Activated CD8-positive, alpha-beta T cell treated with anti-CD3 and anti-CD28 coated beads for 36 hours (primary cell): ENCODE data around the gene FOXP1. TPM values are rescaled to one million over a fixed set of nuclear protein-coding genes. Genes with fewer than 3 reads are reported as not detected.

Experiments used
- ATAC-seq: fragments of 200-7000 bp; cut with Tn5 transposase; one replicate; pipeline ENCODE4 v1.10.0; 2021; ENCODE audit warnings: mild to moderate bottlenecking, moderate library complexity
- CTCF ChIA-PET: fragments of 350-600 bp; sonication (Branson Sonifier 250); formaldehyde crosslinking; loops from one replicate; lab custom pipeline; 2021; ENCODE audit warnings: antibody characterized with exemption; lab: Charles Lee
- POLR2A ChIA-PET: fragments of 350-600 bp; sonication (Branson Sonifier 250); formaldehyde crosslinking; loops from one replicate; lab custom pipeline; 2021; ENCODE audit warnings: antibody characterized with exemption; lab: Charles Lee
- DNase-seq: peaks from one replicate; pipeline ENCODE4 v3.0.0-alpha.2; 2020
- H3K27ac Mint-ChIP-seq: one replicate; pipeline ENCODE4 v1.8.0; 2021; ENCODE audit warnings: mild to moderate bottlenecking, mixed read lengths
- H3K27me3 Mint-ChIP-seq: one replicate; pipeline ENCODE4 v1.8.0; 2021; ENCODE audit warnings: mixed read lengths
- H3K36me3 Mint-ChIP-seq: one replicate; pipeline ENCODE4 v1.8.0; 2021; ENCODE audit warnings: low read depth, mixed read lengths
- H3K4me1 Mint-ChIP-seq: one replicate; pipeline ENCODE4 v1.8.0; 2021; ENCODE audit warnings: low read depth, mixed read lengths
- H3K4me3 Mint-ChIP-seq: one replicate; pipeline ENCODE4 v1.8.0; 2021; ENCODE audit warnings: mild to moderate bottlenecking, moderate library complexity, mixed read lengths
- H3K9me3 Mint-ChIP-seq: one replicate; pipeline ENCODE4 v1.8.0; 2021; ENCODE audit warnings: mixed read lengths
- intact Hi-C: fragments of 100-400 bp; cut with micrococcal nuclease; formaldehyde crosslinking; loops from one replicate; pipeline ENCODE4 v1.10.0; 2022
- total RNA-seq, 2 experiments: library from RNA; stranded (reverse); gene quantifications; one replicate each; pipeline ENCODE4 v1.2.3, GENCODE V29; 2021
- TF ChIP-seq, protein P1 (sequence below): fragments of 200-600 bp; IDR thresholded peaks from one replicate; pipeline ENCODE4 v1.8.0; 2022; ENCODE audit warnings: antibody characterized with exemption, mild to moderate bottlenecking

Gene FOXP1
- total RNA-seq, 2 experiments from 2014 or later, result 145 to 153 TPM

GRCh38 chr3:71384388-71384787, 199.1 kb downstream of the FOXP1 start:
- Mint-ChIP-seq H3K4me3 (peak overlapping the region; percentile 54), H3K27me3 (no peaks in the 10 kb centered on the region), H3K9me3 (peaks cover 2% of the 10 kb centered on the region), H3K4me1 (peaks cover 82% of the 10 kb centered on the region), H3K27ac (peak overlapping the region; percentile 95), H3K36me3 (peaks cover 25% of the 10 kb centered on the region)
- peak; percentile 50 for ATAC-seq
- ChIA-PET POLR2A (interaction anchor here (0.7 to 4.3 kb wide), 15 partner anchors 10 to 339 kb away, joined by 3 to 43 read pairs (median 4); no protein-coding TSS in a partner anchor), CTCF (interaction anchor here (1.6 to 3.5 kb wide), 5 partner anchors 9 to 201 kb away, joined by 4 to 20 read pairs (median 8); no protein-coding TSS in a partner anchor)
- TF ChIP-seq, protein P1, sequence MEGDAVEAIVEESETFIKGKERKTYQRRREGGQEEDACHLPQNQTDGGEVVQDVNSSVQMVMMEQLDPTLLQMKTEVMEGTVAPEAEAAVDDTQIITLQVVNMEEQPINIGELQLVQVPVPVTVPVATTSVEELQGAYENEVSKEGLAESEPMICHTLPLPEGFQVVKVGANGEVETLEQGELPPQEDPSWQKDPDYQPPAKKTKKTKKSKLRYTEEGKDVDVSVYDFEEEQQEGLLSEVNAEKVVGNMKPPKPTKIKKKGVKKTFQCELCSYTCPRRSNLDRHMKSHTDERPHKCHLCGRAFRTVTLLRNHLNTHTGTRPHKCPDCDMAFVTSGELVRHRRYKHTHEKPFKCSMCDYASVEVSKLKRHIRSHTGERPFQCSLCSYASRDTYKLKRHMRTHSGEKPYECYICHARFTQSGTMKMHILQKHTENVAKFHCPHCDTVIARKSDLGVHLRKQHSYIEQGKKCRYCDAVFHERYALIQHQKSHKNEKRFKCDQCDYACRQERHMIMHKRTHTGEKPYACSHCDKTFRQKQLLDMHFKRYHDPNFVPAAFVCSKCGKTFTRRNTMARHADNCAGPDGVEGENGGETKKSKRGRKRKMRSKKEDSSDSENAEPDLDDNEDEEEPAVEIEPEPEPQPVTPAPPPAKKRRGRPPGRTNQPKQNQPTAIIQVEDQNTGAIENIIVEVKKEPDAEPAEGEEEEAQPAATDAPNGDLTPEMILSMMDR, result no peak
- intact Hi-C loops, result loop anchor here (5.0 to 10.0 kb wide), 2 partner anchors 77 to 320 kb away; no protein-coding TSS in a partner anchor
- DNase-seq, result peak; percentile 33

GRCh38 chr3:71380096-71380495, 203.4 kb downstream of the FOXP1 start:
- TF ChIP-seq, protein P1, result peak; percentile 43
- POLR2A ChIA-PET, result no interaction called here
- Mint-ChIP-seq H3K27ac (peak overlapping the region; percentile 91), H3K27me3 (no peaks in the 10 kb centered on the region), H3K36me3 (peaks cover 34% of the 10 kb centered on the region), H3K9me3 (no peaks in the 10 kb centered on the region), H3K4me3 (no peak overlapping the region), H3K4me1 (peaks cover 88% of the 10 kb centered on the region)
- intact Hi-C loops, result loop anchor here (5.0 to 10.0 kb wide), 2 partner anchors 73 to 315 kb away; no protein-coding TSS in a partner anchor
- CTCF ChIA-PET, result interaction anchor here (0.6 kb wide), 1 partner anchor 30 kb away, joined by 3 read pairs; no protein-coding TSS in a partner anchor
- DNase-seq (no peak), ATAC-seq (no peak)

DNA sequence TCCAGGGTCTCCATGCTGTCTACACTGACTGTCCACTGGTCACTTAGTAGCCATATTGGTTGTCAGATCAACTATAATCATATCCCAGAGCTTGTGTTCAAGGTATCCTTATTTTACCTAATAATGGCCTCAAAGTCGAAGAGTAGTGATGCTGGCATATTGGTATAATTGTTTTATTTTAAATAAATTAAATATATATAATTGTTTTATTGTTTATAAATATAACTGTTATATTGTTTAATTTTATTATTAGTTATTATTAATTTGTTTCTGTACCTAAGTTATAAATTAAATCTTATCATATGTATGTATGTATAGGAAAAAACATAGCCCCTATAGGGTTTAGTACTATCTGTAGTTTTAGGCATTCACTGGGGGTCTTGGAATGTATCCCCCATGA, 205.0 kb downstream of the FOXP1 start:
- Mint-ChIP-seq H3K27ac (peak overlapping the region; percentile 84), H3K4me3 (no peak overlapping the region), H3K36me3 (peaks cover 36% of the 10 kb centered on the region), H3K9me3 (no peaks in the 10 kb centered on the region), H3K27me3 (no peaks in the 10 kb centered on the region), H3K4me1 (peaks cover 85% of the 10 kb centered on the region)
- ChIA-PET POLR2A (interaction anchor here (1.0 to 1.4 kb wide), 3 partner anchors 14 to 71 kb away, joined by 3 read pairs; no protein-coding TSS in a partner anchor), CTCF (no interaction called here)
- intact Hi-C loops, result no loop called here
- ATAC-seq (no peak), DNase-seq (no peak)
- TF ChIP-seq, protein P1, result no peak

GRCh38 chr3:71376911-71377310, 206.6 kb downstream of the FOXP1 start:
- Mint-ChIP-seq H3K4me3 (no peak overlapping the region), H3K27ac (peak overlapping the region; percentile 83), H3K27me3 (no peaks in the 10 kb centered on the region), H3K9me3 (no peaks in the 10 kb centered on the region), H3K36me3 (peaks cover 22% of the 10 kb centered on the region), H3K4me1 (peaks cover 82% of the 10 kb centered on the region)
- TF ChIP-seq, protein P1, result no peak
- intact Hi-C loops, result no loop called here
- ChIA-PET CTCF (interaction anchor here (1.0 kb wide), 1 partner anchor 16 kb away, joined by 3 read pairs; no protein-coding TSS in a partner anchor), POLR2A (interaction anchor here (1.0 to 1.4 kb wide), 4 partner anchors 9 to 74 kb away, joined by 3 to 4 read pairs (median 3); no protein-coding TSS in a partner anchor)
- peak; percentile 67 for DNase-seq
- ATAC-seq, result peak; percentile 57

- H3K27ac Mint-ChIP-seq, result peak overlapping the region; percentile 83
- TF ChIP-seq, protein P1, result no peak
These were observed 207.0 kb downstream of the FOXP1 start for GRCh38 chr3:71376503-71376902.

More at GRCh38 chr3:71376503-71376902, 207.0 kb downstream of the FOXP1 start:
- CTCF ChIA-PET, result interaction anchor here (2.4 kb wide), 1 partner anchor 15 kb away, joined by 12 read pairs; no protein-coding TSS in a partner anchor
- no peak overlapping the region for H3K4me3 Mint-ChIP-seq
- H3K36me3 Mint-ChIP-seq, result peaks cover 21% of the 10 kb centered on the region
- POLR2A ChIA-PET, result interaction anchor here (1.0 to 1.4 kb wide), 3 partner anchors 10 to 105 kb away, joined by 3 to 4 read pairs (median 3); no protein-coding TSS in a partner anchor
- no peak for DNase-seq
- H3K9me3 Mint-ChIP-seq, result no peaks in the 10 kb centered on the region
- intact Hi-C loops, result no loop called here
- no peaks in the 10 kb centered on the region for H3K27me3 Mint-ChIP-seq
- H3K4me1 Mint-ChIP-seq, result peaks cover 83% of the 10 kb centered on the region
- no peak for ATAC-seq
